H4 (cell line): ENCODE measurements around the gene EEIG1. TPM values are rescaled to one million over a fixed set of nuclear protein-coding genes. Genes with fewer than 3 reads are reported as not detected.
"Not testable (repeated sequence)": the region's sequence is repeated elsewhere in the genome, so short reads cannot be mapped to it uniquely, and the experiment has no call there.

Experiments
- DNase-seq: peaks from one replicate; pipeline ENCODE4 v3.0.0-alpha.2; 2015; ENCODE audit warnings: low spot score
- total RNA-seq: library from RNA; depleted of rRNA; stranded (reverse); fragments of >200 nt; shearing (Covaris generic); gene quantifications from 2 replicates; pipeline ENCODE4 v1.2.3, GENCODE V29; 2014; rRNA removed

The EEIG1 gene
- 7.6 and 10.6 TPM in 2 replicates for total RNA-seq

GRCh38 chr9:127980706-127981558 is at the start of gene EEIG1:
Gene EEIG1 (minus strand): TSS chr9:127980989. CDS start chr9:127980137, 852 bp downstream.
- DNase-seq, result peak; percentile 78

- no peak for DNase-seq
Observed at GRCh38 chr9:128027705-128028104, 46.9 kb upstream of the EEIG1 start.

GRCh38 chr9:128026773-128027541 is 46.2 kb upstream of the EEIG1 start:
- no peak for DNase-seq

- DNase-seq, result no peak
Observed at GRCh38 chr9:128026255-128026772, 45.5 kb upstream of the EEIG1 start.

- DNase-seq, result no peak
Observed at GRCh38 chr9:128025736-128026135, 44.9 kb upstream of the EEIG1 start.

GRCh38 chr9:128024761-128025308 is 44.0 kb upstream of the EEIG1 start:
- no peak for DNase-seq

- DNase-seq, result not testable (repeated sequence)
Observed at GRCh38 chr9:128023671-128024070, 42.9 kb upstream of the EEIG1 start.

GRCh38 chr9:128022886-128023285 is 42.1 kb upstream of the EEIG1 start:
- DNase-seq, result no peak

GRCh38 chr9:128021098-128021497 is 40.3 kb upstream of the EEIG1 start:
- DNase-seq, result no peak

- no peak for DNase-seq
Observed at GRCh38 chr9:128020692-128021091, 39.9 kb upstream of the EEIG1 start.

GRCh38 chr9:128015696-128016095 is 34.9 kb upstream of the EEIG1 start:
- DNase-seq, result no peak

- DNase-seq, result no peak
Observed at GRCh38 chr9:128011071-128011817, 30.5 kb upstream of the EEIG1 start.

- DNase-seq, result no peak
Observed at GRCh38 chr9:128009639-128010038, 28.9 kb upstream of the EEIG1 start.

- no peak for DNase-seq
Observed at GRCh38 chr9:128008171-128008570, 27.4 kb upstream of the EEIG1 start.

GRCh38 chr9:128007566-128008138 is 26.9 kb upstream of the EEIG1 start:
- peak; percentile 34 for DNase-seq

- no peak for DNase-seq
Observed at GRCh38 chr9:128006332-128006996, 25.7 kb upstream of the EEIG1 start.

- DNase-seq, result no peak
Observed at GRCh38 chr9:128005923-128006322, 25.1 kb upstream of the EEIG1 start.

GRCh38 chr9:128003966-128004604 is 23.3 kb upstream of the EEIG1 start:
- DNase-seq, result no peak

GRCh38 chr9:128002959-128003358 is 22.2 kb upstream of the EEIG1 start:
- no peak for DNase-seq

- peak; percentile 83 for DNase-seq
Observed at GRCh38 chr9:128001779-128002298, 21.1 kb upstream of the EEIG1 start.
